Parathyroid adenoma (tissue), 2 donors: Measurements from ENCODE around the gene BTAF1.

Experiments
- H2AFZ ChIP-seq: fragments of 300-600 bp; sonication (generic); one replicate; pipeline ENCODE4 v1.7.0; 2017; ENCODE audit warnings: antibody characterized with exemption, mild to moderate bottlenecking
- H3K27ac ChIP-seq: fragments of 300-600 bp; sonication (generic); one replicate; pipeline ENCODE4 v1.7.0; 2017
- H3K27me3 ChIP-seq: fragments of 300-600 bp; sonication (generic); one replicate; pipeline ENCODE4 v1.7.0; 2017; ENCODE audit warnings: low read length; ENCODE audit not compliant: control insufficient read depth, insufficient read depth
- H3K36me3 ChIP-seq: fragments of 300-600 bp; sonication (generic); one replicate; pipeline ENCODE4 v1.7.0; 2017; ENCODE audit warnings: low read length; ENCODE audit not compliant: control insufficient read depth, insufficient read depth
- H3K4me1 ChIP-seq: fragments of 300-600 bp; sonication (generic); one replicate; pipeline ENCODE4 v1.7.0; 2017; ENCODE audit warnings: control low read depth
- H3K4me2 ChIP-seq: fragments of 300-600 bp; sonication (generic); one replicate; pipeline ENCODE4 v1.7.0; 2017; ENCODE audit warnings: low read length
- H3K4me3 ChIP-seq: fragments of 300-600 bp; sonication (generic); one replicate; pipeline ENCODE4 v1.7.0; 2017; ENCODE audit warnings: low read depth, low read length
- H3K79me2 ChIP-seq: fragments of 300-600 bp; sonication (generic); one replicate; pipeline ENCODE4 v1.7.0; 2017; ENCODE audit warnings: control low read depth
- H3K9ac ChIP-seq: fragments of 300-600 bp; sonication (generic); one replicate; pipeline ENCODE4 v1.7.0; 2017; ENCODE audit warnings: mild to moderate bottlenecking
- H3K9me3 ChIP-seq: fragments of 300-600 bp; sonication (generic); one replicate; pipeline ENCODE4 v1.7.0; 2017; ENCODE audit warnings: low read length; ENCODE audit not compliant: control insufficient read depth
- CTCF ChIP-seq: fragments of 300-600 bp; sonication (generic); IDR thresholded peaks from one replicate; pipeline ENCODE4 v1.7.0; 2017; ENCODE audit warnings: antibody characterized with exemption, mild to moderate bottlenecking
- donor health status: primary hyperparathyroidism.

The BTAF1 gene

GRCh38 chr10:91944880-91945630, 21.5 kb downstream of the BTAF1 start:
- no peak overlapping the region for H3K4me2 ChIP-seq
- no peak overlapping the region for H3K4me3 ChIP-seq
- no peaks in the 10 kb centered on the region for H3K27me3 ChIP-seq
- H3K4me1 ChIP-seq = no peaks in the 10 kb centered on the region
- H3K36me3 ChIP-seq = no peaks in the 10 kb centered on the region
- H2AFZ ChIP-seq = no peak overlapping the region
- H3K79me2 ChIP-seq = peaks cover 4% of the 10 kb centered on the region
- H3K9me3 ChIP-seq = no peaks in the 10 kb centered on the region
- no peak overlapping the region for H3K9ac ChIP-seq
- no peak overlapping the region for H3K27ac ChIP-seq
- TF ChIP-seq CTCF = no peak

- peaks cover 2% of the 10 kb centered on the region for H3K79me2 ChIP-seq
- no peaks in the 10 kb centered on the region for H3K9me3 ChIP-seq
- no peak overlapping the region for H3K27ac ChIP-seq
- no peak overlapping the region for H3K4me3 ChIP-seq
- no peak overlapping the region for H2AFZ ChIP-seq
- no peaks in the 10 kb centered on the region for H3K36me3 ChIP-seq
- H3K27me3 ChIP-seq = no peaks in the 10 kb centered on the region
- H3K4me1 ChIP-seq = no peaks in the 10 kb centered on the region
- H3K9ac ChIP-seq = no peak overlapping the region
- no peak overlapping the region for H3K4me2 ChIP-seq
- TF ChIP-seq CTCF = no peak
Measured at GRCh38 chr10:91953600-91954160, 30.1 kb downstream of the BTAF1 start.

- TF ChIP-seq CTCF = no peak
- no peak overlapping the region for H2AFZ ChIP-seq
Measured at GRCh38 chr10:91955114-91955513, 31.5 kb downstream of the BTAF1 start.

GRCh38 chr10:91957091-91957490, 33.5 kb downstream of the BTAF1 start:
- H3K4me3 ChIP-seq = no peak overlapping the region
- no peak overlapping the region for H3K4me2 ChIP-seq
- no peaks in the 10 kb centered on the region for H3K27me3 ChIP-seq
- no peaks in the 10 kb centered on the region for H3K4me1 ChIP-seq
- no peak for TF ChIP-seq CTCF
- no peak overlapping the region for H3K27ac ChIP-seq
- no peaks in the 10 kb centered on the region for H3K9me3 ChIP-seq
- H3K79me2 ChIP-seq = peaks cover 2% of the 10 kb centered on the region
- no peaks in the 10 kb centered on the region for H3K36me3 ChIP-seq
- no peak overlapping the region for H2AFZ ChIP-seq
- H3K9ac ChIP-seq = no peak overlapping the region

More at GRCh38 chr10:91955114-91955513, 31.5 kb downstream of the BTAF1 start:
- Histone ChIP-seq H3K27ac (no peak overlapping the region), H3K79me2 (peaks cover 2% of the 10 kb centered on the region), H3K9ac (no peak overlapping the region), H3K4me2 (no peak overlapping the region), H3K4me3 (no peak overlapping the region), H3K4me1 (no peaks in the 10 kb centered on the region), H3K36me3 (no peaks in the 10 kb centered on the region), H3K9me3 (no peaks in the 10 kb centered on the region), H3K27me3 (no peaks in the 10 kb centered on the region)

GRCh38 chr10:91969297-91969696, 45.7 kb downstream of the BTAF1 start:
- Histone ChIP-seq H3K4me2 (no peak overlapping the region), H3K27ac (no peak overlapping the region), H2AFZ (no peak overlapping the region), H3K79me2 (no peaks in the 10 kb centered on the region), H3K4me3 (no peak overlapping the region), H3K36me3 (no peaks in the 10 kb centered on the region), H3K27me3 (no peaks in the 10 kb centered on the region), H3K4me1 (peaks cover 6% of the 10 kb centered on the region), H3K9ac (no peak overlapping the region), H3K9me3 (no peaks in the 10 kb centered on the region)
- TF ChIP-seq CTCF = no peak
